Measurements from ENCODE around the gene STAC3.

The STAC3 gene

DNA sequence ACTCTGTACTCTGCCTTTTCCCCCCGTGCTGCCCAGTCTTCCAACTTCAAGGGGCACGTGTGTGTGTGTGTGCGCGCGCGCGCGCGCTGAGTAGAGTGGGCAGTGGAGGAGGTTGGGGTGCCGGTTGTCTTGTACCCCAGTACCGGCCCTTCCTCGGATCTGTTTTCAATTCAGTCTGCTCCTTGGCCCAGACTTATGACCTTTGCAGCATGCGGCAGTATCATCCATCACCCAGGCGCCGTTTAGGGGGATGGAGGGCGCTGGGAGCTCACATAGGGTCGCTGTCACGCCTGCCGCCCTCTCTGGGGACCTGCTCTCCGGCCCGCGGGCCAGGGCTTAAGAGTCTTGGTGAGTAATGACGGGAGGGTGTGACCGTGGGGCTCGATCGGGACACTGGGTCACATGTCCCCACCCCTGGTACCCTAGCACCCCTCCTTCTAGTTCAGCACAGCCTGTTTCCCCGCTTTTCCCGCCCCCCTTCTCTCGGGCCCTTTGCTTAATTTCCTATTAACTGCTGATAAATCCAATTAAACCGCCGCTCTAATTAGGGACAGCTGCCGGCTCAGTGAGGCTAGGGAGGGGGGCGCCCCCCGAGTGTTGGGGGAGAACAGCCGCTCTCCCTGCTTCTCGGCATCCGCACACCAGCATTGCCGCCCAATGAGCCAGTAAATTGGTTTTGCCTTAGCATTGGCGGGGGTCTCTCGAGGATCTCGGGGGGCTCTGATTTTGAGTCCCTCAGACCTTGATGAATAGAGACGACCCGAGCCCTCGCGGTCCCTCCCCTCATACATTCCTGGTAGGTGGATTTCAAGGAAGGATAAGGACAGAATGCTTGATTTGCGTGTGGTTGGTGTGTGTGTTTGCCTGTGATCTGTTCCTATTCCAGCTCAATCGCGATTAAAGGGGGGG, 9.3 kb downstream of the STAC3 start:
- ATAC-seq (no peak), DNase-seq (peak in 1 of 2 donors; percentile 32)
- Mint-ChIP-seq H3K9me3 (no peaks in the 10 kb centered on the region), H3K27ac (peak overlapping the region in 1 of 2 donors; percentile 77), H3K4me3 (peak overlapping the region; percentile 95 to 97), H3K27me3 (peaks cover 72% of the 10 kb centered on the region), H3K4me1 (peaks cover 77% of the 10 kb centered on the region)

GRCh38 chr12:57240926-57241401, 10.0 kb downstream of the STAC3 start:
- Mint-ChIP-seq H3K27ac (peak overlapping the region; percentile 95 to 99), H3K4me3 (peak overlapping the region; percentile 95 to 97), H3K27me3 (peaks cover 79% of the 10 kb centered on the region), H3K4me1 (peaks cover 84% of the 10 kb centered on the region), H3K9me3 (no peaks in the 10 kb centered on the region)
- DNase-seq (peak; percentile 52 to 55), ATAC-seq (peak; percentile 10)

- Mint-ChIP-seq H3K27ac (peak overlapping the region; percentile 95 to 99), H3K9me3 (no peaks in the 10 kb centered on the region), H3K4me3 (peak overlapping the region; percentile 95 to 97), H3K27me3 (peaks cover 85% of the 10 kb centered on the region), H3K4me1 (peaks cover 90% of the 10 kb centered on the region)
- peak; percentile 32 for ATAC-seq
- peak; percentile 77 to 83 for DNase-seq
Measured at GRCh38 chr12:57240066-57240921, 10.7 kb downstream of the STAC3 start.

- H3K27me3 Mint-ChIP-seq: peaks cover 83% of the 10 kb centered on the region
- H3K4me3 Mint-ChIP-seq: peak overlapping the region; percentile 95 to 97
- DNase-seq (no peak), ATAC-seq (peak; percentile 0)
- H3K4me1 Mint-ChIP-seq: peaks cover 97% of the 10 kb centered on the region
- no peaks in the 10 kb centered on the region for H3K9me3 Mint-ChIP-seq
- peak overlapping the region; percentile 95 to 99 for H3K27ac Mint-ChIP-seq
Measured at GRCh38 chr12:57239587-57240065, 11.4 kb downstream of the STAC3 start.

GRCh38 chr12:57238854-57239554, 12.0 kb downstream of the STAC3 start:
- DNase-seq (peak; percentile 92 to 95), ATAC-seq (peak; percentile 58)
- H3K27ac Mint-ChIP-seq: peak overlapping the region; percentile 95 to 99
- peaks cover 77% of the 10 kb centered on the region for H3K27me3 Mint-ChIP-seq
- H3K4me1 Mint-ChIP-seq: peaks cover 98% of the 10 kb centered on the region
- H3K9me3 Mint-ChIP-seq: no peaks in the 10 kb centered on the region
- peak overlapping the region; percentile 95 to 97 for H3K4me3 Mint-ChIP-seq

DNA sequence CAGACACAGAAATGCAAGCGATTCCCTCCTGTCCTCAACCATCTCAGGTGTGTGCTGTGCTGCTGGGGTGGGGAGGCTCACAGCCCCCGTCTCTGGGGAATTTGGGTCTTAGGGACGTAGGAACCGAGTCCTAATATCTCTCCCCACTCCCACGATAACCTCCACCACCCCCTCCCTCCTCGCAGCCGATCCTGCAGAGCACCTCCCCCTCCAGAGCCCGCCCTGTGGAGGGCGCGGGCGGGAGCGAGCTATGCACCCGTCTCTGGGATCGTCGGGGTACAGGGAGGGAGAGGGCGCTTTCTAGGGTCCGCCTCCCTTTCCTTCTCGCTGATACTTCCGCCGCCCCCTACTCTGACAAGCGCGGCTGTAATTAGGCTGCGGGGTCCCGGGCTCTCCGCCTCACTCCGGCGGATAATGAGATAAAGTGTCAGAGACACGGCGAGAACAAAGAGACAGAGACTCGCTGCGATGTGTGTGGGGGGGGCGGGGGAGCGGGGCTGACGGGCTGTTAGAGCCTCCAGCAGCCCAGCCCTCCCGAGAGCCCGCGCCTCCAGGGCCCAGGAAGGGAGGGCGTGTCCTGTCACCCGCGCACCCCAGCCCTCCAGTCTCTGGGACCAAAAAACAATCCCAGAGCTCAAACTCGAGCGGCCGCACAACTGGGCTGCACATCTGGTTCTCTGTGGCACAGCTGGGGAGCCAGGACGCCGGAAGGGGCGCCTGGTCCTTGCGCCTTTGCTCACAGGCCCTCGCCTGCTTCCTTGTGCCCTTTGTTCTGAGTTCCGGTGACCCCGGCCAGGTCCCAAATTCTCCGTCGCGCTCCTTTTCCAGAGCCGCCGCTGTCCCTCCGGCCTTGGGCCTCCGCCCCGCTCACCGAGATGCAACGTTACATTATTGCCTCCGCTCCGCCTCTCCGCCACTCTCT, 12.8 kb downstream of the STAC3 start:
- Mint-ChIP-seq H3K4me1 (peaks cover 98% of the 10 kb centered on the region), H3K9me3 (no peaks in the 10 kb centered on the region), H3K27me3 (peaks cover 71% of the 10 kb centered on the region), H3K4me3 (peak overlapping the region; percentile 95 to 97), H3K27ac (peak overlapping the region in 1 of 2 donors; percentile 99)
- peak; percentile 56 to 58 for DNase-seq
- peak; percentile 8 for ATAC-seq

- peaks cover 98% of the 10 kb centered on the region for H3K4me1 Mint-ChIP-seq
- H3K9me3 Mint-ChIP-seq: no peaks in the 10 kb centered on the region
- peaks cover 66% of the 10 kb centered on the region for H3K27me3 Mint-ChIP-seq
- H3K27ac Mint-ChIP-seq: peak overlapping the region in 1 of 2 donors; percentile 92
- peak overlapping the region; percentile 95 to 97 for H3K4me3 Mint-ChIP-seq
- peak in 1 of 2 donors; percentile 39 for DNase-seq
- no peak for ATAC-seq
Measured at GRCh38 chr12:57237596-57237931, 13.4 kb downstream of the STAC3 start.

DNA sequence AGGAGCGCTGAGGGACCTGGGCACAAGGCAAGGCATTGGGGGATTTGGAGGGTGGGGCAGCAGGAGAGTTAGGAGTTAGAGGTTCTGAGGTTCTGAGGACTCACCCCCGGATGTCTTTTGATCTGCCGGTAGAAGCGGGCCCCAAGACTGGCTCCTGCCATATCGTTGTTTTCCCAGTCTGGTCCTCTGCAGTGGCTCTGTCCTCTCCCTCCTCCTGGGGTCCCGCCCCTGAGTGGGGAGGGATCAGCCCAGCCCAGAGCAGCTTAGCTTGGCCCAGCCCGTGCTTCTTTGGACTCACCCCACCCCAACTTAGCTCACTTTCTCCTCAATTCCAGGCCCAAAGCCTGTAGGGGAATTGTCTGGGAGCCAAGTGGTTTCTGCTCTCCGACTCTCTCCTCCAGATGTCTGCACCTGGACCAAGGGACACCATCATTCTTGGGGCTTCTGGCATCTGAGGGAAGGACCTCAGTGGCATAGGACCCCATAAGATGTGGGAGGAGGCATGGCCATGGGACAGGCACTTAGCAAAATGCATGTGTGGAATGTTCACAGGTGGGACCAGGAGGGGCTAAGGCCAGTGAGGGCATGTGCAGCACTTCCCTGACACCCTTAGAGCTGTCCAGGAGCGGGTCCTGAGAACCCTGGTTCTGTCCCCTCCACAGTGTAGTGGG, 13.9 kb downstream of the STAC3 start:
- DNase-seq (peak; percentile 40 to 43), ATAC-seq (no peak)
- Mint-ChIP-seq H3K9me3 (no peaks in the 10 kb centered on the region), H3K4me3 (peak overlapping the region; percentile 95 to 97), H3K27ac (peak overlapping the region in 1 of 2 donors; percentile 92), H3K27me3 (peaks cover 61% of the 10 kb centered on the region), H3K4me1 (peaks cover 98% of the 10 kb centered on the region)

- Mint-ChIP-seq H3K27ac (peak overlapping the region in 1 of 2 donors; percentile 86), H3K4me1 (peaks cover 98% of the 10 kb centered on the region), H3K9me3 (no peaks in the 10 kb centered on the region), H3K27me3 (peaks cover 54% of the 10 kb centered on the region), H3K4me3 (peak overlapping the region in 1 of 2 donors; percentile 30)
- ATAC-seq: peak; percentile 9
- peak; percentile 48 to 50 for DNase-seq
Measured at GRCh38 chr12:57236201-57236924, 14.6 kb downstream of the STAC3 start.

DNA sequence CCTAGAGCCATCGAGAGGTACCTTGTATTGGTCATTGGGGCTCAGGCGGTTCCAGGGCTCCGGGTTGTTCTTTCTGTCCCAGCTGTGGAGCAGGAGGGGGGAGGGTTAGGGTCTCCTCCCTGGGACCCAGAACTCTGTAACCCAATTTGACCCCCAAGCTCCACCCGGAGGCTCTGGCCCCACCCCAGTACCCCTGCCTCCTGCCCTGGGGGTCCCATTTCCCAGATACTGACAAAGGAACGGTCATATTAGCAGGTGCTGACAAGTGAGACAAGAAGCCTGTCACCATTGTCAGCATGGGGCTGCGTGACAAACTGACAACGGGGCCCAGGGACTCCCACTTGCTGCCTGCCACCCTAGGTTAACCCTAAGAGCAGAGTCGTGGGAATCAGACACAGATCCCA, 15.3 kb downstream of the STAC3 start:
- Mint-ChIP-seq H3K9me3 (no peaks in the 10 kb centered on the region), H3K27me3 (peaks cover 48% of the 10 kb centered on the region), H3K27ac (peak overlapping the region in 1 of 2 donors; percentile 49), H3K4me3 (no peak overlapping the region), H3K4me1 (peaks cover 98% of the 10 kb centered on the region)
- peak; percentile 32 to 36 for DNase-seq
- ATAC-seq: no peak

DNA sequence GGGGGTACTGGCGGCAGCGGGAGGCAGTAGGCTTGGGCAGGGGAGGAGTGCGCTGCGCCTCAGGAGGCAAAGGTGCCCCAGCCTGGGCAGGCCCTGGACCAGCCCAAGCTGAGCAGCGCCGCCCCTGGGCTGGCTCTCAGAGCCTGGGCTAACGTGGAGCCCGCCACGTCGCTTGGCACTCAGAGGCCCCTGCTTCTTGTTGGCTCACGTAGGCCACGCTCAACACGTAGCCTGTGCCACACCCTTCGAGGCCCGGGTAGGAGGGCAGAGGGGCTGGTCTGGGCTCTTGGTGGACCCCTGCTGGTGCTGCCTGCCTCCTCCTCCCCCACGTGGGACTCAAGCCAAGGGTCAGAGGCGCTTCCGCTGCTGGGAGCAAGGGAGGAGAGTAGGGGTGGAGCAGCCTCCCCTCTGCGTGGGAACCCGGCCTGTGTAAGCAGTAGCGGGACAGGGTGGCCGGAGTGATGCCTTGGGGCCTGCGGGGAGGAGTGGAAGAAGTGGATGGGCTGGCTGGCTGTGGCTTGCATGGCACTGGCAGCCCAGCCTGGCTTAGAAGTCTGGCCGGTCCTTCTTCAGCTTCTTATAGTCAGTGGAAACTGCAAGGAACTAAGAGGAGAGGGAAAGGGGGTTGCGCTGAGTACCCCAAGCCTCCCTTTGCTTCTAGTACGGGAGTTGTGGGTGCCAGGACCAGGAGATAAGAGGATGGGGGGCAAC, 15.8 kb downstream of the STAC3 start:
- no peak for ATAC-seq
- peak overlapping the region in 1 of 2 donors; percentile 49 for H3K27ac Mint-ChIP-seq
- no peak overlapping the region for H3K4me3 Mint-ChIP-seq
- H3K4me1 Mint-ChIP-seq: peaks cover 98% of the 10 kb centered on the region
- peak in 1 of 2 donors; percentile 32 for DNase-seq
- H3K9me3 Mint-ChIP-seq: no peaks in the 10 kb centered on the region
- H3K27me3 Mint-ChIP-seq: peaks cover 43% of the 10 kb centered on the region

- H3K9me3 Mint-ChIP-seq: no peaks in the 10 kb centered on the region
- peak overlapping the region in 1 of 2 donors; percentile 62 for H3K4me3 Mint-ChIP-seq
- peak overlapping the region; percentile 20 to 55 for H3K27ac Mint-ChIP-seq
- H3K27me3 Mint-ChIP-seq: peaks cover 43% of the 10 kb centered on the region
- H3K4me1 Mint-ChIP-seq: peaks cover 98% of the 10 kb centered on the region
- no peak for DNase-seq
- no peak for ATAC-seq
Measured at GRCh38 chr12:57234571-57235016, 16.4 kb downstream of the STAC3 start.
